Measurements from ENCODE around the gene MAEA. TPM values are rescaled to one million over a fixed set of nuclear protein-coding genes. Genes with fewer than 3 reads are reported as not detected.

MAEA gene
- total RNA-seq, 1 donor, result 54.8 TPM

DNA sequence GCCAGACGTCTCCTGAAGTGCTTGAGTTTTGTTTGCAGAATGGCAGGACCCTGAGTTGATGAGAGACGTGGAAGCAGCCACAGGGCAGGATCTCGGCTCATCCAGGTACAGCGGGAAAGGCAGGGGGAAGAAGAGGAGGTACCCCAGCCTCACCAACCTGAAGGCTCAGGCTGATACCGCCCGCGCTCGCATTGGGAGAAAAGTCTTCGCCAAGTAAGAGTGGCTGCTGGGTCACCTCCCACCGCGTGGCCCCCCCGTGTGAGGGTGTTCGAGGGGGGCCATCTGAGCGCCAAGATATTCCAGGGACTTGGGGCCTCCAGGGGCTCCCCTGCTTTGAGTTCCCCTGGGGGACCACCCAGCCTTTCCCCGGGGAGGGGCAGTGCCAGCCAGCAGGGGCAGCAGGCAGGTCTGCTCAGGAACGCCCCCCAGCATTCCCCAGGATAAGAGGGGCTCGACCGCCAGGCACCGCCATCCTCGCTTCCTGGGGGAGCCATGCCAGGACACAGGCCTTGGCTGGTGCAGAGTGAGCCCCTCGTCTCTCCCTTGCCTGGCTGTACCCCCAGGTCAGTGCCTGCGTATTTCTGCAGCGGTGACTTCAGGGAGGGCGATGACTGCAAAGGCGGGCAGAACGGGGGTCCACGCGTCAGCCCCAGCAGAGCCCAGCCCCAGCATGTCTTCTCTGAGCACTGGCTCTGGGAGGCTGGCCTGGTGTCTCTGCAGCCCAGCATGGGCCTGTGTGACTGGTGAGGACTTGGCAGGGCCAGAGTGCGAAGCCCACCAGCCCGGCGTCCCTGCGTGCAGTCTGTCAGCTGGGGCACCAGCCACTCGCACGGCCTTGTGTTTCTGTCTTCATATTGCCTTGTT is 94.3 kb downstream of the MAEA start:
- H3K4me3 ChIP-seq (ENCODE audit: low read depth, low read length), result no peak overlapping the region
- DNase-seq (ENCODE audit: low read depth), result no peak
- TF ChIP-seq, protein P1, sequence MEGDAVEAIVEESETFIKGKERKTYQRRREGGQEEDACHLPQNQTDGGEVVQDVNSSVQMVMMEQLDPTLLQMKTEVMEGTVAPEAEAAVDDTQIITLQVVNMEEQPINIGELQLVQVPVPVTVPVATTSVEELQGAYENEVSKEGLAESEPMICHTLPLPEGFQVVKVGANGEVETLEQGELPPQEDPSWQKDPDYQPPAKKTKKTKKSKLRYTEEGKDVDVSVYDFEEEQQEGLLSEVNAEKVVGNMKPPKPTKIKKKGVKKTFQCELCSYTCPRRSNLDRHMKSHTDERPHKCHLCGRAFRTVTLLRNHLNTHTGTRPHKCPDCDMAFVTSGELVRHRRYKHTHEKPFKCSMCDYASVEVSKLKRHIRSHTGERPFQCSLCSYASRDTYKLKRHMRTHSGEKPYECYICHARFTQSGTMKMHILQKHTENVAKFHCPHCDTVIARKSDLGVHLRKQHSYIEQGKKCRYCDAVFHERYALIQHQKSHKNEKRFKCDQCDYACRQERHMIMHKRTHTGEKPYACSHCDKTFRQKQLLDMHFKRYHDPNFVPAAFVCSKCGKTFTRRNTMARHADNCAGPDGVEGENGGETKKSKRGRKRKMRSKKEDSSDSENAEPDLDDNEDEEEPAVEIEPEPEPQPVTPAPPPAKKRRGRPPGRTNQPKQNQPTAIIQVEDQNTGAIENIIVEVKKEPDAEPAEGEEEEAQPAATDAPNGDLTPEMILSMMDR (IDR thresholded peaks at IDR 0.05; ENCODE audit: insufficient read depth, low read length), result no peak

GRCh38 chr4:1384675-1385372 is 95.1 kb downstream of the MAEA start:
- no peak overlapping the region for H3K4me3 ChIP-seq (ENCODE audit: low read depth, low read length)
- DNase-seq (ENCODE audit: low read depth), result no peak
- TF ChIP-seq, protein P1 (IDR thresholded peaks at IDR 0.05; ENCODE audit: insufficient read depth, low read length), result no peak

DNA sequence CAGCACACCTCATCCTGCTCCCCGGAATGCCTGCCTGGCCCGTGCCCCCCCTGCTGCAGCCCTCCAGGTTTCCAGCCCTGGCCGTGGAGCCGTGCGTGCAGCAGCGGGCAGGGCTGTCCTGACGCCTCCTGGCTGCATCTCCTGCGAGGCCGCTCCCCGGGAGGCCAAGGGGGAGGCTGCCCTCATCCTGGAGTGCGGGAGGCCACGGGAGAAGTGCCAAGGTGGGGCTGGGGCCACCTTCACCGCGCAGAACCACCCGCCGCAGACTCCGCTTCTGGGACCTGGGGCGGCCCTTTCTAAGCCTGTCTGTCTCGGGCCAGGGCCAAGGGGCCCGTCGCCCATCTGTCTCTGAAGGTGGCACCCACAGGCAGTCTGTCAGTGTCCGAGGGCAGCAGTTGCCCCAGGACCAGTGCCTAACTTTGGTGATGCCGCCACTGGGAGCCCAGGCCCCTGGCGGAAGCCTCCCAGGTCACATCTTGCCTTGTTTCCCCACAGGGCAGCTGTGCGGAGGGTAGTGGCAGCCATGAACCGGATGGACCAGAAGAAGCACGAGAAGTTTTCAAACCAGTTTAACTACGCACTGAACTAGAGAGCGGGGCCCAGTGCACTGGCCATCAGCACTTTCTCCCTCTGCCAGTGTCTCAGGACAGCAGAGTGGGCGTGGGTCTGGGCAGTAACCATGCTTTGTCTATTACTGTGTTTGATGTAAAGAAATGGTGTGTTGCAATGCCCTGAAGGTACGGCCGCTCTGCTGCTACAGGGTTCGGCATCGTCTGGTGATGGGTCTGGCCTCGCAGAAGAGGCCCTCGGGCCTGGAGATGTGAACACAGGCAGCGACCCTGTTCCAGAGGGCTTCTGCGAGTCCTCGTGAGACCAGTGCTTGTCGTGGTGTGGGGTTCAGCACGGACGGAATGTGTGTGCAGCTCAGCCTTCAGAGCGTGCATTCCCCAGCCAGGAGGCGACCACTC is 96.0 kb downstream of the MAEA start:
- TF ChIP-seq, protein P1 (IDR thresholded peaks at IDR 0.05; ENCODE audit: insufficient read depth, low read length), result no peak
- DNase-seq (ENCODE audit: low read depth), result no peak
- H3K4me3 ChIP-seq (ENCODE audit: low read depth, low read length), result no peak overlapping the region

Other genes starting within 250 kb of the MAEA start
- gene RNF212, start 176.3 kb upstream of the MAEA start, total RNA-seq (ENCODE audit: low replicate concordance), result 2.8 and 6.9 TPM in 2 replicates
- gene SPON2, start 117.3 kb upstream of the MAEA start, total RNA-seq (ENCODE audit: low replicate concordance), result 21.1 and 409 TPM in 2 replicates
- 141 and 191 TPM in 2 replicates for gene CTBP1, start 40.8 kb upstream of the MAEA start, total RNA-seq (ENCODE audit: low replicate concordance)
- 8.7 and 32.2 TPM in 2 replicates for gene UVSSA, start 57.3 kb downstream of the MAEA start, total RNA-seq (ENCODE audit: low replicate concordance)
- gene NKX1-1, start 116.6 kb downstream of the MAEA start, total RNA-seq (ENCODE audit: low replicate concordance), result not detected in 2 replicates

Data from fibroblast of the aortic adventitia (primary cell).